ENCODE measurements around the gene PAIP2. TPM values are rescaled to one million over a fixed set of nuclear protein-coding genes. Genes with fewer than 3 reads are reported as not detected.

PAIP2 gene
- total RNA-seq, 2 donors from 2014 or later = 105 to 119 TPM

DNA sequence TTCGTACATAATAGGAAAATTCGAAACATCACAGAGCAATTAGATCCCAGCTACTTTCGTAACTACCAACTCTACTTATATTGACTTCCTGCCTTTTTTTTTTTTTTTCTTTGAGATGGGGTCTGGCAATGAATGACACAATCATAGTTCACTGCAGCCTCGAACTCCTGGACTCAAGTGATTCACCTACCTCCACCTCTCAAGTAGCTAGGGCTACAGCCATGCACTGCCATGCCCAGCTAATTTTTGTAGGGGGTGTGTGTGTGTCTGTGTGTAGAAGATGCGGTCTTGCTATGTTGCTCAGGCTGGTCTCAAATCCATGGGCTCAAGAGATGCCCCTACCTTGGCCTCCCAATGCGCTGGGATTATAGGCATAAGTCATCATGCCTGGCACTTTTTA lies 5.8 kb upstream of the PAIP2 start:
- DNase-seq (ENCODE audit: low spot score) = no peak
- Histone ChIP-seq H3K36me3 (no peaks in the 10 kb centered on the region), H3K27ac (no peak overlapping the region), H3K4me1 (replicated peaks) (no peaks in the 10 kb centered on the region), H3K9me3 (no peaks in the 10 kb centered on the region), H3K4me3 (no peak overlapping the region), H3K27me3 (replicated peaks; ENCODE audit: insufficient read depth) (no peaks in the 10 kb centered on the region)
- 67% methylated on average over 6 of the region's 6 CpGs for WGBS
- TF ChIP-seq POLR2A (IDR thresholded peaks at IDR 0.05) (no peak), POLR2AphosphoS5 (IDR thresholded peaks at IDR 0.05) (no peak)
- TF ChIP-seq, protein P1, sequence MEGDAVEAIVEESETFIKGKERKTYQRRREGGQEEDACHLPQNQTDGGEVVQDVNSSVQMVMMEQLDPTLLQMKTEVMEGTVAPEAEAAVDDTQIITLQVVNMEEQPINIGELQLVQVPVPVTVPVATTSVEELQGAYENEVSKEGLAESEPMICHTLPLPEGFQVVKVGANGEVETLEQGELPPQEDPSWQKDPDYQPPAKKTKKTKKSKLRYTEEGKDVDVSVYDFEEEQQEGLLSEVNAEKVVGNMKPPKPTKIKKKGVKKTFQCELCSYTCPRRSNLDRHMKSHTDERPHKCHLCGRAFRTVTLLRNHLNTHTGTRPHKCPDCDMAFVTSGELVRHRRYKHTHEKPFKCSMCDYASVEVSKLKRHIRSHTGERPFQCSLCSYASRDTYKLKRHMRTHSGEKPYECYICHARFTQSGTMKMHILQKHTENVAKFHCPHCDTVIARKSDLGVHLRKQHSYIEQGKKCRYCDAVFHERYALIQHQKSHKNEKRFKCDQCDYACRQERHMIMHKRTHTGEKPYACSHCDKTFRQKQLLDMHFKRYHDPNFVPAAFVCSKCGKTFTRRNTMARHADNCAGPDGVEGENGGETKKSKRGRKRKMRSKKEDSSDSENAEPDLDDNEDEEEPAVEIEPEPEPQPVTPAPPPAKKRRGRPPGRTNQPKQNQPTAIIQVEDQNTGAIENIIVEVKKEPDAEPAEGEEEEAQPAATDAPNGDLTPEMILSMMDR (IDR thresholded peaks at IDR 0.05) = no peak
- intact Hi-C loops (cut with DNase I) = no loop called here

- no peak overlapping the region for H3K4me3 ChIP-seq
- H3K4me1 ChIP-seq (replicated peaks) = peaks cover 4% of the 10 kb centered on the region
- DNase-seq (ENCODE audit: low spot score) = no peak
- 86% methylated on average over 2 of the region's 2 CpGs for WGBS
- TF ChIP-seq POLR2AphosphoS5 (IDR thresholded peaks at IDR 0.05) = no peak
- no peak for TF ChIP-seq POLR2A (IDR thresholded peaks at IDR 0.05)
- TF ChIP-seq, protein P1 (IDR thresholded peaks at IDR 0.05) = no peak
- no peaks in the 10 kb centered on the region for H3K9me3 ChIP-seq
- no peaks in the 10 kb centered on the region for H3K36me3 ChIP-seq
- intact Hi-C loops (cut with DNase I) = loop anchor here (5.0 kb wide), 1 partner anchor 48 kb away; the partner anchor contains the start of gene MATR3
- H3K27ac ChIP-seq = no peak overlapping the region
- no peaks in the 10 kb centered on the region for H3K27me3 ChIP-seq (replicated peaks; ENCODE audit: insufficient read depth)
These were observed 1.6 kb upstream of the PAIP2 start for GRCh38 chr5:139340051-139340450.

GRCh38 chr5:139341187-139341688 lies 416 bp upstream of the PAIP2 start:
- no peak for DNase-seq (ENCODE audit: low spot score)
- H3K27ac ChIP-seq = peak overlapping the region; percentile 97 to 99
- TF ChIP-seq POLR2AphosphoS5 (IDR thresholded peaks at IDR 0.05) = no peak
- TF ChIP-seq, protein P1 (IDR thresholded peaks at IDR 0.05) = no peak
- no peak for TF ChIP-seq POLR2A (IDR thresholded peaks at IDR 0.05)
- no peaks in the 10 kb centered on the region for H3K9me3 ChIP-seq
- H3K4me1 ChIP-seq (replicated peaks) = peaks cover 4% of the 10 kb centered on the region
- H3K27me3 ChIP-seq (replicated peaks; ENCODE audit: insufficient read depth) = no peaks in the 10 kb centered on the region
- intact Hi-C loops (cut with DNase I) = loop anchor here (5.0 kb wide), 1 partner anchor 49 kb away; the partner anchor contains the start of gene MATR3
- H3K36me3 ChIP-seq = no peaks in the 10 kb centered on the region
- peak overlapping the region; percentile 73 to 91 for H3K4me3 ChIP-seq
- WGBS = 1% methylated on average over 17 of the region's 17 CpGs

DNA sequence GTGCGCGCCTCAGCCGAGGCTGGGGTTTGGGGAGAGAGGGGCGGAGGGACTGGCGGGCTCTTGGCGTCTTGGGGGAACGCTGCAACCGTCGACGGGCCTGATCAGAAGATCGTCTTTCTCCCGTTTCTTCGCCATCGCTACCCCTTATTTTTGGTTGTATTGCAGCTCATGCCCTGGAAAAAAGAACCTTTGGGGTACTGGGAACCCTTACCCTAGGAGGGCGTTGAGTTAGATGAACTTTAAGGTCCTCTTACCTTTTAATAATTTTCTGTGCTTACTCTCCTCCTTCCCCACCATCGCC lies 719 bp downstream of the PAIP2 start:
- WGBS = under 1% methylated on average over 16 of the region's 16 CpGs
- H3K4me3 ChIP-seq = peak overlapping the region; percentile 73 to 91
- no peaks in the 10 kb centered on the region for H3K36me3 ChIP-seq
- H3K4me1 ChIP-seq (replicated peaks) = peaks cover 4% of the 10 kb centered on the region
- TF ChIP-seq POLR2A (IDR thresholded peaks at IDR 0.05) = no peak
- TF ChIP-seq, protein P1 (IDR thresholded peaks at IDR 0.05) = no peak
- TF ChIP-seq POLR2AphosphoS5 (IDR thresholded peaks at IDR 0.05) = no peak
- no peak for DNase-seq (ENCODE audit: low spot score)
- H3K27me3 ChIP-seq (replicated peaks; ENCODE audit: insufficient read depth) = no peaks in the 10 kb centered on the region
- no peaks in the 10 kb centered on the region for H3K9me3 ChIP-seq
- intact Hi-C loops (cut with DNase I) = loop anchor here (5.0 kb wide), 1 partner anchor 50 kb away; the partner anchor contains the start of gene MATR3
- peak overlapping the region; percentile 97 to 99 for H3K27ac ChIP-seq

GRCh38 chr5:139343476-139343875 lies 1.8 kb downstream of the PAIP2 start:
- Histone ChIP-seq H3K4me1 (replicated peaks) (peaks cover 4% of the 10 kb centered on the region), H3K36me3 (no peaks in the 10 kb centered on the region), H3K27ac (no peak overlapping the region), H3K27me3 (replicated peaks; ENCODE audit: insufficient read depth) (no peaks in the 10 kb centered on the region), H3K4me3 (peak overlapping the region; percentile 73 to 91), H3K9me3 (no peaks in the 10 kb centered on the region)
- WGBS = 76% methylated on average over 9 of the region's 9 CpGs
- no peak for DNase-seq (ENCODE audit: low spot score)
- intact Hi-C loops (cut with DNase I) = loop anchor here (5.0 kb wide), 1 partner anchor 51 kb away; the partner anchor contains the start of gene MATR3
- TF ChIP-seq, protein P1 (IDR thresholded peaks at IDR 0.05) = no peak
- no peak for TF ChIP-seq POLR2AphosphoS5 (IDR thresholded peaks at IDR 0.05)

Measured in prostate gland (tissue), 2 donors.